H1 (cell line): ENCODE measurements around the gene VRK3. TPM values are rescaled to one million over a fixed set of nuclear protein-coding genes. Genes with fewer than 3 reads are reported as not detected.

Experiments
- CTCF ChIA-PET: fragments of 300-600 bp; sonication (Branson Sonifier 250); formaldehyde crosslinking; loops from one replicate; lab custom pipeline; 2021; ENCODE audit not compliant: partially characterized antibody; lab: Charles Lee
- POLR2A ChIA-PET: fragments of 300-600 bp; sonication (Branson Sonifier 250); formaldehyde crosslinking; loops from one replicate; lab custom pipeline; 2021; ENCODE audit warnings: inconsistent platforms; ENCODE audit not compliant: partially characterized antibody; lab: Charles Lee
- DNase-seq, 2 experiments: peaks; one replicate each; pipeline versions ENCODE4 v3.0.0 to v3.0.0-alpha.2; 2010 to 2022; ENCODE audit warnings: low spot score in 2 of 2, low read depth in 1 of 2, mixed read lengths in 1 of 2
- FAIRE-seq: peaks from 2 replicates; lab custom pipeline; 2011; peaks lifted over from hg19 to GRCh38; lab: Jason Lieb, UNC
- H2AFZ ChIP-seq: 2 replicates; pipeline ENCODE4 v1.8.1; 2012; ENCODE audit warnings: low read length, inconsistent platforms
- H2AK5ac ChIP-seq: 2 replicates; pipeline ENCODE4 v1.6.1; 2013; ENCODE audit warnings: low read depth, low read length
- H2BK120ac ChIP-seq: replicated peaks from 2 replicates; pipeline ENCODE3; 2013; ENCODE audit warnings: low read depth, low read length, inconsistent platforms
- H2BK12ac ChIP-seq: 2 replicates; pipeline ENCODE4 v1.6.1; 2013; ENCODE audit warnings: low read depth, low read length
- H2BK15ac ChIP-seq: 2 replicates; pipeline ENCODE4 v1.6.1; 2013; ENCODE audit warnings: low read length
- H2BK20ac ChIP-seq: 2 replicates; pipeline ENCODE4 v1.6.1; 2013; ENCODE audit warnings: low read length
- H2BK5ac ChIP-seq: 2 replicates; pipeline ENCODE4 v1.6.1; 2013; ENCODE audit warnings: low read depth, low read length
- H3K14ac ChIP-seq: 2 replicates; pipeline ENCODE4 v1.6.1; 2013; ENCODE audit warnings: inconsistent platforms; ENCODE audit not compliant: insufficient read length
- H3K18ac ChIP-seq: 2 replicates; pipeline ENCODE4 v1.6.1; 2013; ENCODE audit warnings: low read length; ENCODE audit errors: extremely low read depth
- H3K23ac ChIP-seq: 2 replicates; pipeline ENCODE4 v1.6.1; 2013; ENCODE audit warnings: inconsistent platforms; ENCODE audit not compliant: insufficient read length
- H3K23me2 ChIP-seq: 2 replicates; pipeline ENCODE4 v1.6.1; 2013; ENCODE audit warnings: low read depth, low read length
- H3K27ac ChIP-seq: 2 replicates; pipeline ENCODE4 v1.6.1; 2011; ENCODE audit warnings: low read depth, low read length, inconsistent platforms
- H3K27me3 ChIP-seq, 4 experiments: replicated peaks in 1 of 4; 1 replicate in 1 of 4; 2 replicates in 3 of 4; pipeline versions ENCODE4 v1.6.1 to v1.8.1; 2011 to 2013; ENCODE audit warnings: low read length in 3 of 4, mild to moderate bottlenecking in 3 of 4, inconsistent platforms in 2 of 4, mixed read lengths in 2 of 4, moderate library complexity in 1 of 4; ENCODE audit not compliant: control insufficient read depth in 3 of 4, insufficient read depth in 3 of 4; ENCODE audit errors: extremely low read depth in 1 of 4
- H3K36me3 ChIP-seq, 4 experiments: 2 replicates each; pipeline versions ENCODE4 v1.6.1 to v1.8.1; 2011 to 2013; ENCODE audit warnings: mild to moderate bottlenecking in 4 of 4, low read length in 3 of 4, moderate library complexity in 2 of 4, control low read depth in 1 of 4, inconsistent platforms in 1 of 4; ENCODE audit not compliant: insufficient read depth in 4 of 4, control insufficient read depth in 2 of 4
- H3K4ac ChIP-seq: replicated peaks from 2 replicates; pipeline ENCODE3; 2013; ENCODE audit warnings: low read length, low read depth, mixed read lengths, inconsistent platforms; ENCODE audit not compliant: insufficient read length
- H3K4me1 ChIP-seq, 4 experiments: replicated peaks in 1 of 4; 1 replicate in 1 of 4; 2 replicates in 3 of 4; pipeline versions ENCODE4 v1.6.1 to v1.8.1; 2011 to 2013; ENCODE audit warnings: low read length in 3 of 4, inconsistent platforms in 2 of 4, mixed read lengths in 1 of 4; ENCODE audit not compliant: insufficient read depth in 4 of 4, control insufficient read depth in 3 of 4
- H3K4me2 ChIP-seq, 2 experiments: 2 replicates each; pipeline versions ENCODE4 v1.6.1 to v1.8.1; 2011 to 2013; ENCODE audit warnings: low read depth in 2 of 2, low read length in 2 of 2, control low read depth in 1 of 2, inconsistent platforms in 1 of 2, mild to moderate bottlenecking in 1 of 2; ENCODE audit not compliant: insufficient read depth in 1 of 2
- H3K4me3 ChIP-seq, 4 experiments: fragments of 200-600, 300-600 bp in 1 of 4; sonication (generic), shearing (Covaris generic), sonication (Bioruptor Twin) in 1 of 4; 2 replicates each; pipeline versions ENCODE4 v1.5.1 to v1.8.1; 2011 to 2016; ENCODE audit warnings: low read length in 4 of 4, low read depth in 3 of 4, control low read depth in 2 of 4, inconsistent platforms in 2 of 4, mild to moderate bottlenecking in 2 of 4, mixed read lengths in 1 of 4, moderate library complexity in 1 of 4; ENCODE audit not compliant: insufficient read depth in 2 of 4; ENCODE audit errors: extremely low read depth in 1 of 4
- H3K56ac ChIP-seq: replicated peaks from 2 replicates; pipeline ENCODE3; 2013; ENCODE audit warnings: low read depth, mild to moderate bottlenecking, mixed read lengths, low read length, inconsistent platforms; ENCODE audit not compliant: insufficient read length
- H3K79me1 ChIP-seq: 2 replicates; pipeline ENCODE4 v1.6.1; 2013; ENCODE audit warnings: low read depth, low read length, control low read depth
- H3K79me2 ChIP-seq, 2 experiments: 2 replicates each; pipeline versions ENCODE4 v1.6.1 to v1.8.1; 2012 to 2013; ENCODE audit warnings: low read length in 2 of 2, mild to moderate bottlenecking in 2 of 2, inconsistent platforms in 1 of 2; ENCODE audit not compliant: insufficient read depth in 2 of 2, control insufficient read depth in 1 of 2
- H3K9ac ChIP-seq, 4 experiments: replicated peaks in 1 of 4; 1 replicate in 1 of 4; 2 replicates in 3 of 4; pipeline versions ENCODE4 v1.6.1 to v1.8.1; 2011 to 2013; ENCODE audit warnings: low read depth in 3 of 4, low read length in 3 of 4, control low read depth in 2 of 4, mild to moderate bottlenecking in 2 of 4, moderate library complexity in 2 of 4, inconsistent platforms in 1 of 4; ENCODE audit errors: extremely low read depth in 1 of 4
- H3K9me3 ChIP-seq, 2 experiments: 2 replicates each; pipeline versions ENCODE4 v1.6.1 to v1.8.1; 2012 to 2013; ENCODE audit warnings: mild to moderate bottlenecking in 2 of 2, moderate library complexity in 2 of 2, control low read depth in 1 of 2, inconsistent platforms in 1 of 2, low read depth in 1 of 2, low read length in 1 of 2, mixed read lengths in 1 of 2; ENCODE audit not compliant: insufficient read depth in 2 of 2
- H4K20me1 ChIP-seq, 2 experiments: replicated peaks in 1 of 2; 2 replicates each; pipeline versions ENCODE3 to v1.8.1; 2011 to 2013; ENCODE audit warnings: inconsistent platforms in 2 of 2, low read length in 2 of 2, mild to moderate bottlenecking in 1 of 2; ENCODE audit not compliant: insufficient read depth in 2 of 2, control insufficient read depth in 1 of 2
- H4K5ac ChIP-seq: 2 replicates; pipeline ENCODE4 v1.6.1; 2013; ENCODE audit warnings: low read length, low read depth, mixed read lengths, inconsistent platforms; ENCODE audit not compliant: insufficient read length
- H4K8ac ChIP-seq: 2 replicates; pipeline ENCODE4 v1.8.0; 2013; ENCODE audit warnings: mild to moderate bottlenecking, moderate library complexity, low read length, inconsistent platforms; ENCODE audit not compliant: insufficient read depth; ENCODE audit errors: extremely low read depth
- H4K91ac ChIP-seq: replicated peaks from 2 replicates; pipeline ENCODE3; 2013; ENCODE audit warnings: low read length, mixed read lengths, inconsistent platforms; ENCODE audit not compliant: insufficient read length
- ASH2L ChIP-seq: fragments of 200-600, 300-600 bp; sonication (generic); IDR thresholded peaks from one replicate; pipeline ENCODE4 v1.7.1; 2017; ENCODE audit warnings: low read length
- ATF2 ChIP-seq: IDR thresholded peaks from 2 replicates; pipeline ENCODE4 v1.6.1; 2012; ENCODE audit warnings: low read length, inconsistent platforms
- BCL11A ChIP-seq, 2 experiments: IDR thresholded peaks; one replicate each; pipeline ENCODE4 v1.6.1; 2011; ENCODE audit warnings: low read depth in 2 of 2, low read length in 2 of 2, mild to moderate bottlenecking in 2 of 2
- MAFK ChIP-seq: IDR thresholded peaks from 2 replicates; pipeline ENCODE4 v1.6.1; 2012; ENCODE audit warnings: low read depth, mild to moderate bottlenecking, improper control_type of control experiment, low read length
- RNF2 ChIP-seq: fragments of 200-900, 300-1000 bp; sonication (generic); IDR thresholded peaks from 2 replicates; pipeline ENCODE4 v1.7.1; 2016; ENCODE audit warnings: borderline replicate concordance, low read depth, mild to moderate bottlenecking, antibody characterized with exemption, low read length; ENCODE audit not compliant: poor library complexity, severe bottlenecking; ENCODE audit errors: missing control alignments
- SIN3A ChIP-seq, 2 experiments: IDR thresholded peaks in 1 of 2; conservative IDR thresholded peaks in 1 of 2; 2 replicates each; pipeline ENCODE4 v1.6.1; 2011 to 2012; ENCODE audit warnings: low read length in 2 of 2, improper control_type of control experiment in 1 of 2, low read depth in 1 of 2, mild to moderate bottlenecking in 1 of 2
- SP1 ChIP-seq: IDR thresholded peaks from 2 replicates; pipeline ENCODE4 v1.6.1; 2011; ENCODE audit warnings: low read depth, low read length
- TEAD4 ChIP-seq: IDR thresholded peaks from 2 replicates; pipeline ENCODE4 v1.6.1; 2012; ENCODE audit warnings: low read depth, low read length, inconsistent platforms, mixed read lengths
- USF2 ChIP-seq: IDR thresholded peaks from 2 replicates; pipeline ENCODE4 v1.6.1; 2011; ENCODE audit warnings: low read length, improper control_type of control experiment
- ZNF274 ChIP-seq: IDR thresholded peaks from 2 replicates; pipeline ENCODE4 v1.7.0; 2012; ENCODE audit warnings: low read length, borderline replicate concordance; ENCODE audit errors: extremely low read depth
- WGBS, 2 experiments: shearing (Covaris generic) in 1 of 2; methylation state at CpG; one replicate each; pipeline versions ENCODE4 v1.1.6 to v1.1.7; 2013 to 2015; ENCODE audit warnings: low lambda C conversion rate in 2 of 2, mixed read lengths in 2 of 2, inconsistent platforms in 1 of 2, low coverage in 1 of 2, missing lambda C conversion rate in 1 of 2; ENCODE audit not compliant: insufficient replicate concordance in 2 of 2, insufficient coverage in 1 of 2, insufficient read length in 1 of 2; ENCODE audit errors: extremely low coverage in 1 of 2, missing lambda C conversion rate in 1 of 2; 5-methylcytosine and 5-hydroxymethylcytosine counted together
- polyA plus RNA-seq, 7 experiments: library from polyadenylated mRNA; depleted of rRNA in 3 of 7; stranded (reverse) in 5 of 7; unstranded in 2 of 7; fragments of >200 nt in 5 of 7; fragments of 200-250 nt in 2 of 7; gene quantifications; 1 replicate in 5 of 7; 2 replicates in 1 of 7; 4 replicates in 1 of 7; pipeline versions ENCODE4 v1.2.1 to v1.2.3, GENCODE V29; 2011 to 2013; ENCODE audit warnings: missing spikeins in 2 of 7, mixed read lengths in 2 of 7
- total RNA-seq: library from RNA; stranded (reverse); fragmentation: NEBNext Ultra II Directional; extraction: Animal tissue kit (Norgen Biotek cat#: 25700); gene quantifications from 2 replicates; pipeline ENCODE4 v1.2.1, GENCODE V29; 2021

VRK3 gene
- total and polyA plus RNA-seq, 2 of the 8 experiments (the other 6 are each of a cell fraction or from before 2014, with no cell fraction given) = 21.3 to 36.1 TPM

GRCh38 chr19:49988007-49988406 is 37.2 kb downstream of the VRK3 start:
- Histone ChIP-seq H3K9ac (no peak overlapping the region), H3K4me1 (no peaks in the 10 kb centered on the region), H4K91ac (no peak overlapping the region), H3K79me2 (no peaks in the 10 kb centered on the region), H2BK120ac (no peak overlapping the region), H3K4me3 (no peak overlapping the region), H2BK20ac (no peak overlapping the region), H2AK5ac (no peak overlapping the region), H2BK15ac (no peak overlapping the region), H3K23me2 (no peaks in the 10 kb centered on the region), H3K9me3 (no peaks in the 10 kb centered on the region), H3K14ac (no peak overlapping the region), H2BK5ac (no peak overlapping the region), H2AFZ (no peak overlapping the region), H3K79me1 (no peaks in the 10 kb centered on the region), H2BK12ac (no peak overlapping the region), H4K8ac (no peak overlapping the region), H3K18ac (no peak overlapping the region), H3K27me3 (no peaks in the 10 kb centered on the region), H3K27ac (no peak overlapping the region), H3K4ac (no peak overlapping the region), H4K5ac (no peak overlapping the region), H3K23ac (no peak overlapping the region), H4K20me1 (peaks cover 3 to 27% of the 10 kb centered on the region in 2 experiments), H3K56ac (no peak overlapping the region), H3K4me2 (no peak overlapping the region), H3K36me3 (peaks cover 0 to 4% (median 0%) of the 10 kb centered on the region in 4 experiments; a peak in 3 of 8 replicates)
- CTCF ChIA-PET = interaction anchor here (1.3 to 16.2 kb wide), 3 partner anchors 8 to 59 kb away, joined by 3 to 231 read pairs (median 7); partner anchors contain the start of genes ATF5 and NUP62
- 99% methylated on average over 5 of the region's 5 CpGs; no CpG with 5 or more reads in 1 of the 2 experiments for WGBS, 2 experiments
- POLR2A ChIA-PET = interaction anchor here (1.1 to 6.1 kb wide), 4 partner anchors 14 to 59 kb away, joined by 3 to 36 read pairs (median 5); partner anchors contain the start of genes ATF5 and NUP62
- DNase-seq (no peak), FAIRE-seq (no peak)
- TF ChIP-seq BCL11A (IDR thresholded peaks at IDR 0.05; ENCODE audit: low read depth in 2 of 2, low read length in 2 of 2) = no peak
- no peak for TF ChIP-seq USF2
- TF ChIP-seq SP1 = no peak
- no peak for TF ChIP-seq SIN3A (conservative IDR thresholded peaks at IDR 0.05 in 1 of 2, IDR thresholded peaks at IDR 0.05 in 1 of 2; ENCODE audit: low read depth in 1 of 2, low read length in 2 of 2)
- no peak for TF ChIP-seq ATF2
- TF ChIP-seq ASH2L = no peak
- no peak for TF ChIP-seq ZNF274
- TF ChIP-seq MAFK = no peak
- no peak for TF ChIP-seq RNF2
- TF ChIP-seq TEAD4 = no peak
